IPS-15b (cell line): ENCODE results near the gene NET1.
"Not testable (repeated sequence)": the region's sequence is repeated elsewhere in the genome, so short reads cannot be mapped to it uniquely, and the experiment has no call there.

ENCODE experiments used
- H3K27me3 ChIP-seq: one replicate; pipeline ENCODE4 v1.6.1; 2013; ENCODE audit warnings: low read length; ENCODE audit not compliant: control insufficient read depth, insufficient read depth
- H3K36me3 ChIP-seq: one replicate; pipeline ENCODE4 v1.6.1; 2013; ENCODE audit warnings: low read length; ENCODE audit not compliant: control insufficient read depth, insufficient read depth
- H3K4me1 ChIP-seq: one replicate; pipeline ENCODE4 v1.6.1; 2013; ENCODE audit warnings: mild to moderate bottlenecking, low read length; ENCODE audit not compliant: control insufficient read depth, insufficient read depth
- H3K4me3 ChIP-seq: one replicate; pipeline ENCODE4 v1.5.1; 2013; ENCODE audit warnings: low read depth, low read length
- H3K9ac ChIP-seq: one replicate; pipeline ENCODE4 v1.6.1; 2013; ENCODE audit warnings: low read depth, mild to moderate bottlenecking, low read length
- H3K9me3 ChIP-seq: one replicate; pipeline ENCODE4 v1.6.1; 2013; ENCODE audit warnings: mild to moderate bottlenecking, low read length; ENCODE audit not compliant: control insufficient read depth, insufficient read depth

NET1 gene

GRCh38 chr10:5412277-5412941, at the start of gene NET1:
NET1 (plus strand) TSS chr10:5412557; CDS start chr10:5412693, 136 bp downstream.
- peak within 1 kb of the TSS; percentile 51 for H3K9ac ChIP-seq
- no peaks in the 10 kb centered on the region for H3K27me3 ChIP-seq
- peaks cover 19% of the 10 kb centered on the region for H3K4me1 ChIP-seq
- no peaks in the 10 kb centered on the region for H3K9me3 ChIP-seq
- H3K4me3 ChIP-seq = peak within 1 kb of the TSS; percentile 87
- no peaks in the 10 kb centered on the region for H3K36me3 ChIP-seq

- no peak overlapping the region for H3K9ac ChIP-seq
- H3K27me3 ChIP-seq = no peaks in the 10 kb centered on the region
- no peaks in the 10 kb centered on the region for H3K9me3 ChIP-seq
- H3K36me3 ChIP-seq = no peaks in the 10 kb centered on the region
- no peak overlapping the region for H3K4me3 ChIP-seq
- no peaks in the 10 kb centered on the region for H3K4me1 ChIP-seq
These were observed 49.5 kb upstream of the NET1 start for GRCh38 chr10:5362873-5363272.

- Histone ChIP-seq H3K9ac (no peak overlapping the region), H3K4me1 (no peaks in the 10 kb centered on the region), H3K27me3 (no peaks in the 10 kb centered on the region), H3K36me3 (no peaks in the 10 kb centered on the region), H3K9me3 (no peaks in the 10 kb centered on the region), H3K4me3 (no peak overlapping the region)
These were observed 48.0 kb upstream of the NET1 start for GRCh38 chr10:5364374-5364773.

GRCh38 chr10:5364890-5365338, 47.4 kb upstream of the NET1 start, which contains the start of gene UCN3:
UCN3 (plus strand) TSS chr10:5364966; CDS start chr10:5373721, 8,755 bp downstream.
- no peaks in the 10 kb centered on the region for H3K36me3 ChIP-seq
- H3K9me3 ChIP-seq = no peaks in the 10 kb centered on the region
- no peaks in the 10 kb centered on the region for H3K27me3 ChIP-seq
- H3K9ac ChIP-seq = no peak within 1 kb of the TSS
- H3K4me3 ChIP-seq = no peak within 1 kb of the TSS
- no peaks in the 10 kb centered on the region for H3K4me1 ChIP-seq

- Histone ChIP-seq H3K4me1 (no peaks in the 10 kb centered on the region), H3K9me3 (no peaks in the 10 kb centered on the region), H3K27me3 (no peaks in the 10 kb centered on the region), H3K9ac (no peak overlapping the region), H3K36me3 (no peaks in the 10 kb centered on the region), H3K4me3 (no peak overlapping the region)
These were observed 46.4 kb upstream of the NET1 start for GRCh38 chr10:5365928-5366327.

- Histone ChIP-seq H3K9ac (no peak overlapping the region), H3K27me3 (no peaks in the 10 kb centered on the region), H3K4me1 (no peaks in the 10 kb centered on the region), H3K4me3 (no peak overlapping the region), H3K9me3 (no peaks in the 10 kb centered on the region), H3K36me3 (no peaks in the 10 kb centered on the region)
These were observed 42.8 kb upstream of the NET1 start for GRCh38 chr10:5369362-5370158.

GRCh38 chr10:5370493-5371352, 41.6 kb upstream of the NET1 start:
- Histone ChIP-seq H3K36me3 (no peaks in the 10 kb centered on the region), H3K9ac (no peak overlapping the region), H3K9me3 (no peaks in the 10 kb centered on the region), H3K4me3 (no peak overlapping the region), H3K27me3 (no peaks in the 10 kb centered on the region), H3K4me1 (no peaks in the 10 kb centered on the region)

- Histone ChIP-seq H3K4me3 (no peak overlapping the region), H3K27me3 (no peaks in the 10 kb centered on the region), H3K9me3 (no peaks in the 10 kb centered on the region), H3K36me3 (no peaks in the 10 kb centered on the region), H3K4me1 (no peaks in the 10 kb centered on the region), H3K9ac (no peak overlapping the region)
These were observed 39.0 kb upstream of the NET1 start for GRCh38 chr10:5373307-5373706.

- Histone ChIP-seq H3K9me3 (no peaks in the 10 kb centered on the region), H3K9ac (no peak overlapping the region), H3K4me1 (no peaks in the 10 kb centered on the region), H3K36me3 (no peaks in the 10 kb centered on the region), H3K27me3 (no peaks in the 10 kb centered on the region), H3K4me3 (no peak overlapping the region)
These were observed 38.3 kb upstream of the NET1 start for GRCh38 chr10:5373891-5374611.

- H3K27me3 ChIP-seq = no peaks in the 10 kb centered on the region
- H3K4me1 ChIP-seq = no peaks in the 10 kb centered on the region
- no peaks in the 10 kb centered on the region for H3K36me3 ChIP-seq
- no peaks in the 10 kb centered on the region for H3K9me3 ChIP-seq
- no peak overlapping the region for H3K9ac ChIP-seq
- H3K4me3 ChIP-seq = no peak overlapping the region
These were observed 35.9 kb upstream of the NET1 start for GRCh38 chr10:5376450-5376849.

- not testable (repeated sequence) for H3K9ac ChIP-seq, H3K9me3 ChIP-seq, H3K4me1 ChIP-seq, H3K36me3 ChIP-seq, H3K4me3 ChIP-seq, H3K27me3 ChIP-seq
These were observed 33.2 kb upstream of the NET1 start for GRCh38 chr10:5379202-5379601.
